Thyroid gland (tissue), 4 donors: ENCODE data around the gene CIB1. TPM values are rescaled to one million over a fixed set of nuclear protein-coding genes. Genes with fewer than 3 reads are reported as not detected.
"Not testable (repeated sequence)": the region's sequence is repeated elsewhere in the genome, so short reads cannot be mapped to it uniquely, and the experiment has no call there.

ENCODE experiments used
- DNase-seq, 2 donors: peaks; one replicate each; pipeline ENCODE4 v3.0.0-alpha.2; 2019
- H3K27ac ChIP-seq, 3 donors: fragments of 200-600 bp; sonication (generic); 1 replicate in 2 of 3; 2 replicates in 1 of 3; pipeline ENCODE4 v1.5.1; 2016 to 2019; ENCODE audit warnings: mild to moderate bottlenecking in 1 of 3, moderate library complexity in 1 of 3
- H3K27me3 ChIP-seq: fragments of 200-600 bp; sonication (generic); one replicate; pipeline ENCODE4 v1.5.1; 2019
- H3K36me3 ChIP-seq, 2 donors: fragments of 200-600 bp; sonication (generic); one replicate each; pipeline ENCODE4 v1.5.1; 2016 to 2019
- H3K4me1 ChIP-seq, 2 donors: fragments of 200-600 bp; sonication (generic); one replicate each; pipeline ENCODE4 v1.5.1; 2017 to 2019
- H3K4me3 ChIP-seq, 3 donors: fragments of 200-600 bp; sonication (generic); replicated peaks in 1 of 3; 1 replicate in 2 of 3; 2 replicates in 1 of 3; pipeline ENCODE4 v1.5.1; 2016; ENCODE audit warnings: mild to moderate bottlenecking in 1 of 3
- H3K9me3 ChIP-seq: fragments of 200-600 bp; sonication (generic); one replicate; pipeline ENCODE4 v1.5.1; 2017
- POLR2A ChIP-seq, 2 donors: fragments of 450-650 bp; IDR thresholded peaks; one replicate each; pipeline ENCODE4 v1.6.1; 2017; ENCODE audit warnings: antibody characterized with exemption in 2 of 2, mild to moderate bottlenecking in 2 of 2, moderate library complexity in 1 of 2
- WGBS, 2 donors: methylation state at CpG; one replicate each; pipeline ENCODE4 v1.1.5; 2017; 5-methylcytosine and 5-hydroxymethylcytosine counted together
- intact Hi-C: fragments of 100-400 bp; cut with DNase I; formaldehyde crosslinking; loops from one replicate; pipeline ENCODE4 v1.15.1; 2023
- total RNA-seq, 4 donors: library from RNA; depleted of rRNA; stranded (reverse); fragments of >200 nt; gene quantifications; one replicate each; pipeline ENCODE4 v1.2.3, GENCODE V29; 2016
- TF ChIP-seq, protein P1 (sequence below), 6 experiments: fragments of 200-600 bp in 3 of 6; fragments of 450-650 bp in 3 of 6; sonication (generic) in 3 of 6; IDR thresholded peaks; one replicate each; pipeline ENCODE4 v1.5.1; 2016 to 2019; ENCODE audit warnings: antibody characterized with exemption in 6 of 6, mild to moderate bottlenecking in 2 of 6, inconsistent platforms in 1 of 6, moderate library complexity in 1 of 6

Gene CIB1
- total RNA-seq, 4 donors from 2014 or later = 24.3 to 90.0 (median 30.8) TPM

DNA sequence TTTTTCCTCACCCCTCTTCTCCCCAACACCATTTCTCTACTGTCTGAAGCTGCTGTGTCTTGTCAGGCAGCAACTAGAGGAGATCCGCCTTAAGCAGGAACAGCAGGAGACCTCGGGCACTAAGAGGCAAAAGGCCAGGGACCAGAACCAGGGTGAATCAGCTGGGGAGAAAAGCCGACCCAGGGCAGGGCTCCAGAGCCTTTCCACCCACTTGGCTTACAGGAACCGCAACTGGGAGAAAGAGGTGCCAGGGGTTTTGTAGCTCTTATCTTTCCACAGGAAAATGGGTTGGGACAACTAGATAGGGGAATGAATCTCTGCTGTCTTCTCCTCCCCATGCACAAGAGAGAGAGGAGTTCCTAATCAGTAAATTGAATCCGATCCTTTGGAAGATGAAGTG lies 28.7 kb upstream of the CIB1 start:
- peaks cover 9 to 20% of the 10 kb centered on the region in 2 donors for H3K4me1 ChIP-seq
- no peak for DNase-seq
- TF ChIP-seq, protein P1, sequence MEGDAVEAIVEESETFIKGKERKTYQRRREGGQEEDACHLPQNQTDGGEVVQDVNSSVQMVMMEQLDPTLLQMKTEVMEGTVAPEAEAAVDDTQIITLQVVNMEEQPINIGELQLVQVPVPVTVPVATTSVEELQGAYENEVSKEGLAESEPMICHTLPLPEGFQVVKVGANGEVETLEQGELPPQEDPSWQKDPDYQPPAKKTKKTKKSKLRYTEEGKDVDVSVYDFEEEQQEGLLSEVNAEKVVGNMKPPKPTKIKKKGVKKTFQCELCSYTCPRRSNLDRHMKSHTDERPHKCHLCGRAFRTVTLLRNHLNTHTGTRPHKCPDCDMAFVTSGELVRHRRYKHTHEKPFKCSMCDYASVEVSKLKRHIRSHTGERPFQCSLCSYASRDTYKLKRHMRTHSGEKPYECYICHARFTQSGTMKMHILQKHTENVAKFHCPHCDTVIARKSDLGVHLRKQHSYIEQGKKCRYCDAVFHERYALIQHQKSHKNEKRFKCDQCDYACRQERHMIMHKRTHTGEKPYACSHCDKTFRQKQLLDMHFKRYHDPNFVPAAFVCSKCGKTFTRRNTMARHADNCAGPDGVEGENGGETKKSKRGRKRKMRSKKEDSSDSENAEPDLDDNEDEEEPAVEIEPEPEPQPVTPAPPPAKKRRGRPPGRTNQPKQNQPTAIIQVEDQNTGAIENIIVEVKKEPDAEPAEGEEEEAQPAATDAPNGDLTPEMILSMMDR (IDR thresholded peaks at IDR 0.05) = no peak
- TF ChIP-seq POLR2A (IDR thresholded peaks at IDR 0.05) = no peak
- no peaks in the 10 kb centered on the region for H3K36me3 ChIP-seq
- H3K27me3 ChIP-seq = no peaks in the 10 kb centered on the region
- intact Hi-C loops = no loop called here
- no peaks in the 10 kb centered on the region for H3K9me3 ChIP-seq
- H3K27ac ChIP-seq = no peak overlapping the region
- WGBS, 2 donors = 82 to 87% methylated on average over 5 of the region's 5 CpGs
- no peak overlapping the region for H3K4me3 ChIP-seq

DNA sequence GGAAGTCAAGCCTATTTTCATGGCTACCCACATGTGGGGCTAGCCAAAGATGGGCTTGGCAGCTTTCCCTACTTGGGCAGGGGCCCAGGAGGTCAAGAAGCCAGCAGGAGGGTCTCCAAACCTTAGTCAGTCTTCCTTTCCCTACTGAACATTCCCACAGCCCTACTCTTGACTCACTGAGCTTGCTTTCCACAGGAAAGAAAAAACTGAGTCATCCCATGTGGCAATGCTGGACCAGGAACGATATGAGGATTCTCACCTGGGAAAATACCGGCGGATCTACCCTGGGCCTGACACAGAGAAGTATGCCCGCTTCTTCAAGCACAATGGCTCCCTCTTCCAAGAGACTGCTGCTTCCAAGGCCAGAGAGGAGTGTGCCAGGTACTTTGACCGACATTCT lies 28.1 kb upstream of the CIB1 start:
- DNase-seq = no peak
- 69 to 84% methylated on average over 5 of the region's 5 CpGs for WGBS, 2 donors

DNA sequence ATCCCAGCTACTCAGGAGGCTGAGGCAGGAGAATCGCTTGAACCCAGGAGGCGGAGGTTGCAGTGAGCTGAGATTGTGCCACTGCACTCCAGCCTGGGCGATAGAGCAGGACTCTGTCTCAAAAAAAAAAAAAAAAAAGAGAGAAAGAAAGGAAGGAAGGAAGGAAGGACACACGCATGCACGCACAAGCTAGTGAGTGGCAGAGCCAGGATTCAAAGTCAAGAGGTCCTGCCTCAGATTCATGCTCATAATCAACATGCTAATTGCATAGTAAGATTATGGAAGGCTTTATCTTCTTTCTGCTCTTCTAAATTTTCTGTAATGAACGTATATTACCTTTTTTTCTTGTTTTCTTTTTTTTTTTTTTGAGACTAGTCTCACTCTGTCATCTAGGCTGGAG lies 27.0 kb upstream of the CIB1 start:
- H3K36me3 ChIP-seq, DNase-seq, H3K4me3 ChIP-seq, H3K27me3 ChIP-seq, intact Hi-C loops, H3K9me3 ChIP-seq, H3K27ac ChIP-seq: not testable (repeated sequence)
- peaks cover 0 to 10% of the 10 kb centered on the region in 2 donors for H3K4me1 ChIP-seq
- WGBS, 2 donors = 86 to 88% methylated on average over 6 of the region's 6 CpGs

More for the DNA sequence above, 28.1 kb upstream of the CIB1 start:
- Histone ChIP-seq H3K27me3 (no peaks in the 10 kb centered on the region), H3K4me3 (no peak overlapping the region), H3K4me1 (peaks cover 3 to 14% of the 10 kb centered on the region in 2 donors), H3K9me3 (no peaks in the 10 kb centered on the region), H3K36me3 (no peaks in the 10 kb centered on the region), H3K27ac (no peak overlapping the region)
- intact Hi-C loops = no loop called here
- TF ChIP-seq, protein P1 (IDR thresholded peaks at IDR 0.05) = no peak
- no peak for TF ChIP-seq POLR2A (IDR thresholded peaks at IDR 0.05)

DNA sequence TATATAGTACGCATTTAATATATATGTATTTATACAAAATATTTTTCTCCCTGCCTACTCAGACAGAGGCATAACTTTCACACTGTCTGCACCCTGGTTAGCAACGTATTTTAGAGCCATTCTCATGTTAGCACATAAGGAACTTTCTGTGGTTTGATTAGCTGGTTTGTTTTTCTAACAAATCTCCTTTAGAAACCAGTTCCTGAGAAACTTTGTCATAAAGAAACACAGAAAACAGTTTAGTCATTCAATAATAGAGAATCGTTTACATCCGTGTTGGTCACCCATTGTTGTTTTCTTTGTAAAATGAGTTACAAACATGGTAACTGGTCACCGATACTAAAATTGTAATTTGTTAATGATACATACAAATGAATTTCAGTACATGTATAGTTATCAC lies 25.8 kb upstream of the CIB1 start:
- TF ChIP-seq, protein P1 (IDR thresholded peaks at IDR 0.05) = no peak
- TF ChIP-seq POLR2A (IDR thresholded peaks at IDR 0.05) = no peak
- intact Hi-C loops = no loop called here
- no peak overlapping the region for H3K4me3 ChIP-seq
- H3K9me3 ChIP-seq = no peaks in the 10 kb centered on the region
- WGBS, 2 donors = 75 to 78% methylated on average over 5 of the region's 5 CpGs
- H3K27ac ChIP-seq = no peak overlapping the region
- no peaks in the 10 kb centered on the region for H3K36me3 ChIP-seq
- no peak for DNase-seq
- H3K4me1 ChIP-seq = peaks cover 0 to 5% of the 10 kb centered on the region in 2 donors
- H3K27me3 ChIP-seq = no peaks in the 10 kb centered on the region

DNA sequence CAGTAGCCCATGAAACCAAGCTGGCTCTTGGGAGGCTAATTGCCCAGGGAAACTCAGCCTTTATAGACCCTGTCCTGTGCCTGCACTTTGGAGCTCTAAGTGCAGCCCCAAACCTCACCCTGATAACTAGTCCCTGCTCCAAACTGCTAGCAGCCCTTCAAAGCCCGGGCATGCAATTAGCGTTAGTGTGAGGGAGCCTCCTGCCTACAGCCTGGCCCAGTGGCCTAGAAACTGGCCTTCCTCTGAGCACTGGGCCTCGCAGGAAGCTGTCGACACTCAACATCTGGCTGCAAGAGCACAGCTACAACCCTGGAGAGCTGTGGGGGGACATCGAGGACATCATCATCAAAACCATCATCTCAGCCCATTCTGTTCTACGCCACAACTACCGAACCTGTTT lies 24.0 kb upstream of the CIB1 start:
- DNase-seq = no peak
- 91 to 92% methylated on average over 7 of the region's 7 CpGs for WGBS, 2 donors
- Histone ChIP-seq H3K9me3 (no peaks in the 10 kb centered on the region), H3K4me3 (no peak overlapping the region), H3K36me3 (no peaks in the 10 kb centered on the region), H3K27ac (no peak overlapping the region), H3K27me3 (no peaks in the 10 kb centered on the region), H3K4me1 (no peaks in the 10 kb centered on the region)
- TF ChIP-seq, protein P1 (IDR thresholded peaks at IDR 0.05) = no peak
- intact Hi-C loops = no loop called here
